ENCODE data around the gene IGSF9B. TPM values are rescaled to one million over a fixed set of nuclear protein-coding genes. Genes with fewer than 3 reads are reported as not detected.

Gene IGSF9B
- total RNA-seq, 1 donor from 2014 or later = 209 TPM

GRCh38 chr11:133889188-133889587, 67.6 kb downstream of the IGSF9B start:
- Mint-ChIP-seq H3K36me3 (ENCODE audit: unreplicated experiment) (peaks cover 5% of the 10 kb centered on the region), H3K4me1 (ENCODE audit: low read depth, unreplicated experiment) (peaks cover 3% of the 10 kb centered on the region), H3K9me3 (ENCODE audit: unreplicated experiment) (peaks cover 5% of the 10 kb centered on the region), H3K27ac (ENCODE audit: unreplicated experiment) (no peak overlapping the region), H3K4me3 (ENCODE audit: unreplicated experiment) (no peak overlapping the region), H3K27me3 (ENCODE audit: unreplicated experiment) (no peaks in the 10 kb centered on the region)
- DNase-seq = no peak
- no peak for TF ChIP-seq CTCF (IDR thresholded peaks at IDR 0.05; ENCODE audit: partially characterized antibody, unreplicated experiment)

GRCh38 chr11:133887692-133888332, 69.0 kb downstream of the IGSF9B start:
- no peak overlapping the region for H3K4me3 Mint-ChIP-seq (ENCODE audit: unreplicated experiment)
- H3K4me1 Mint-ChIP-seq (ENCODE audit: low read depth, unreplicated experiment) = peaks cover 3% of the 10 kb centered on the region
- no peak for DNase-seq
- peaks cover 10% of the 10 kb centered on the region for H3K36me3 Mint-ChIP-seq (ENCODE audit: unreplicated experiment)
- no peak for TF ChIP-seq CTCF (IDR thresholded peaks at IDR 0.05; ENCODE audit: partially characterized antibody, unreplicated experiment)
- H3K27ac Mint-ChIP-seq (ENCODE audit: unreplicated experiment) = no peak overlapping the region
- peaks cover 5% of the 10 kb centered on the region for H3K9me3 Mint-ChIP-seq (ENCODE audit: unreplicated experiment)
- no peaks in the 10 kb centered on the region for H3K27me3 Mint-ChIP-seq (ENCODE audit: unreplicated experiment)

- Mint-ChIP-seq H3K27me3 (ENCODE audit: unreplicated experiment) (no peaks in the 10 kb centered on the region), H3K36me3 (ENCODE audit: unreplicated experiment) (peaks cover 10% of the 10 kb centered on the region), H3K4me1 (ENCODE audit: low read depth, unreplicated experiment) (peaks cover 3% of the 10 kb centered on the region), H3K9me3 (ENCODE audit: unreplicated experiment) (peaks cover 3% of the 10 kb centered on the region), H3K27ac (ENCODE audit: unreplicated experiment) (no peak overlapping the region), H3K4me3 (ENCODE audit: unreplicated experiment) (no peak overlapping the region)
- DNase-seq = no peak
- TF ChIP-seq CTCF (IDR thresholded peaks at IDR 0.05; ENCODE audit: partially characterized antibody, unreplicated experiment) = no peak
Observed at GRCh38 chr11:133886029-133886428, 70.7 kb downstream of the IGSF9B start.

GRCh38 chr11:133872160-133872559, 84.6 kb downstream of the IGSF9B start:
- H3K27ac Mint-ChIP-seq (ENCODE audit: unreplicated experiment) = no peak overlapping the region
- no peaks in the 10 kb centered on the region for H3K4me1 Mint-ChIP-seq (ENCODE audit: low read depth, unreplicated experiment)
- DNase-seq = no peak
- peaks cover under 1% of the 10 kb centered on the region for H3K36me3 Mint-ChIP-seq (ENCODE audit: unreplicated experiment)
- H3K27me3 Mint-ChIP-seq (ENCODE audit: unreplicated experiment) = no peaks in the 10 kb centered on the region
- TF ChIP-seq CTCF (IDR thresholded peaks at IDR 0.05; ENCODE audit: partially characterized antibody, unreplicated experiment) = no peak
- H3K9me3 Mint-ChIP-seq (ENCODE audit: unreplicated experiment) = no peaks in the 10 kb centered on the region
- no peak overlapping the region for H3K4me3 Mint-ChIP-seq (ENCODE audit: unreplicated experiment)

GRCh38 chr11:133867456-133867855, 89.3 kb downstream of the IGSF9B start:
- H3K9me3 Mint-ChIP-seq (ENCODE audit: unreplicated experiment) = peaks cover 1% of the 10 kb centered on the region
- H3K4me1 Mint-ChIP-seq (ENCODE audit: low read depth, unreplicated experiment) = no peaks in the 10 kb centered on the region
- DNase-seq = no peak
- H3K27me3 Mint-ChIP-seq (ENCODE audit: unreplicated experiment) = no peaks in the 10 kb centered on the region
- H3K36me3 Mint-ChIP-seq (ENCODE audit: unreplicated experiment) = no peaks in the 10 kb centered on the region
- no peak overlapping the region for H3K27ac Mint-ChIP-seq (ENCODE audit: unreplicated experiment)
- no peak overlapping the region for H3K4me3 Mint-ChIP-seq (ENCODE audit: unreplicated experiment)
- TF ChIP-seq CTCF (IDR thresholded peaks at IDR 0.05; ENCODE audit: partially characterized antibody, unreplicated experiment) = no peak
